ENCODE data around the gene BTBD9.

BTBD9 gene

DNA sequence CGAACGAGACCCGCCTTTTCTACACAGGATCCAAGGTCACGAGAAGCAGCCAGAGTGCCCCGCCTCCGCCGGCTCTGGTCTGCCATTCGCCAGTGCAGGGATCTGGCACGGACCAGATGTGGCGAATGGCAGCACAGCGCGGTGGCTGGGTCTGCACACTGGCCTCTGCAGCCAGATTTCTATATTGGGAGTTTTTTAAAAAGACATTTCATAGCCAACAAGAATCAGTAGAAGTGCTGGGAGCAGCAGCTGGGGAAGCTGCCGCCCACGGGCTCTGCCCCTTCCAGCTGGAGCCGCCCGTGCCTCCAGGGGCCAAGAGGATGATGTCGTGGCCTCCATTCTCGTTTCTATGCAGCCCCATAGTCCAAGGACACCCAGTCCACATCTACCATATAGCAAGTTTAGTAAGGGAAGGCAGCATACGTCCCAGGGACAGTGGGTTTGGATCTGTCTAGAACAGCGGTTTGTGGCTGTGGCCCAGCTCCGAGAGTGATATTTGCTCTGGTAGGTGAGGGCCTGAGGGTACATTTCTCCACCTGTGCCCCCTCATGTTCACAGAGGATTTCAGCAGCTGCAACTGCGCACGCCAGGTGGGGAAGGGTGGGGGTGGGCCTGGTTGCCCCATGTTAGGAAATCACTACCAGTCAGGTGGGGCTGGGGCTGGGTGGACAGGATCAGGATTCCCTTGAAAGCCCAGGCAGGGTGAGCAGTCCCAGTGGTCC is 486.5 kb downstream of the BTBD9 start:
- no peak for DNase-seq (ENCODE audit: low read depth in 2 of 3, low spot score in 2 of 3)

DNA sequence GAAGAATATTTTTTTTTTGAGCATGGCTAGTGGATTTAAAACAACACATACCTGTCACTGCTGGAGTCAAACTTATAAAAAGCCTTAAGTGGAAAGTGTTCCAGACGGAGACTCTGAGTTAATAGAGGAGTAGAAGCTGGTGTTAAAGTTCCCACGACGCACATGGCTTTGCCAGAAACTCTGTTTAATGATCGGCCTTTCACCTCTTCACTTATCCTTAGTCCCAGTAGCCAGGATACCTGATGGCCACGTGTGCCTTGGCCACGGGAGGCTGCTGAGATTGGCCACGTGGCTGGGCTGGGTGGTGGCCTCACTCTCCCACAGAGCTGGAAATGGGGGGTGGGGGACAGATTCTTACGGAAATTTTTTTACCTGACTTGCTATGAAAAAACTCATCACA is 487.1 kb downstream of the BTBD9 start:
- no peak for DNase-seq (ENCODE audit: low read depth in 2 of 3, low spot score in 2 of 3)

DNA sequence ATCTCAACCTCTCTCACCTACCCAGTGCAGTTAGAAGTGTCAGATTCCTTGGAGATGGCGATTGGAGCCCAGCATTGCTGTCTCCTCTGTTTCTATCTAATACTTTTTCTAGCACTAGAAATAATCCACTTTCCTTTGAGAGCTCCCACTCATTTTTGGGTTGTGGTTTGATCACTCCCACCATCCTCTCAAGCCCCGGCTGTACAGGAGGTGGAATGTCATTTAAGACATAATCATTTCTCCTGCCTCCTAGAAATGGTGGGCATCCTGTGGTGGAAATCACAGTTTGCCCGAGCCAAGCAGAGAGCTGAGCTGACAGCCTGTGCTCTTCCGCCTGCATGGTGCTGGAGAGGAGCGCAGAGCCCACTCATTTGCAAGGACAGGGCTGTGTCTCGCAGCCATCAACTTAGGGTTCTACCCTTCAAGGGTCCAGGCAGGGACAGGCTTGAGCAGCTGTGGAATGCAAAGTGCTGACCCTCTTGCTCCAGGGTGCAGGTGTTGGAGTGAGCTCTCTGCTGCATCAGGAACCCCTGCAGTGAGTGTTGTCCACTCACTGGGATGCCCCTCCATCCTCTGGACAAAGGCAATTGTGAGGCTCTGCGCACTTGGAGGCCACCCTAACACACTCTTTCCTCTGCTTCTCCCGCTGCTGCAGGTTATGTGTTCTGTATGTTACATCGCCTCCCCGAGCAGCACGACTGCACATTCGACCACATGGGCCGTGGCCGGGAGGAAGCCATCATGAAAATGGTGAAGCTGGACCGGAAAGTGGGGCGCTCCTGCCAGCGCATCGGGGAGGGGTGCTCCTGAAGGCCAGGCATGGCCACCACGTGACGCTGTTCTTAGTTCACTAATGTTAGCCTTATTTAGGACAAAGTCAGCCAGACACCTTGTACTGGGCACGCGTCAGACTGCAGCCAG is 487.9 kb downstream of the BTBD9 start:
- no peak for DNase-seq (ENCODE audit: low read depth in 2 of 3, low spot score in 2 of 3)

DNA sequence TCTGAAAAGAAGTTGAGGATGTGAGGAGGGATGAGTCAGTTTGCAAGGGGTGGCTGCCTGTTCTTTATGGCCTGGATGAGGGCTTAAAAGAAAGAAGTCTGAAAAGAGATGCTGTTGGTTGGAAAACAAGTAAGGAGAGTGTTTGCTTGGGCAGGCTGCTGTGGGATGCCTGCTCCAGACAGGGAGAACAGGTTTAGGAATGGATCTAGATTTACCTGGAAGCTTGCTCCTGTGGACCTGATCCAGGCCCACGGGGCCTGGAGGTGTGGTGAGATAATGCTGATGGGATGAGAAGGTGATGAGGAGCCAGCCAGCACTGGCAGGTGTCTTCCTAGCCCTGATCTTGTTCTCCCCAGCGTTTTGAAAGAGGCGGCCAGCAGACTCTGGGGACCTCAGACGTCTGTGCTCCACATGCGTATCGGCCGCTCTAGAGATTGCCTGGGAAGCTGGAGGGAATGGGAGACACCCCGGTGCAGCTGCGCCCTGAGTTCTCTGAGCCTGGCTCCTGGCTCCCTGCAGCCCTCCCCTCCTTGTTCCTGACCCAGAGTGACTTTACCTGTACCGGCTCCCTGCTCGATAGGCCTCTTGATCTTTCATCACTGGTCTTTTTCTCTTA is 488.9 kb downstream of the BTBD9 start:
- no peak for DNase-seq (ENCODE audit: low read depth in 2 of 3, low spot score in 2 of 3)

- DNase-seq (ENCODE audit: low read depth in 2 of 3, low spot score in 2 of 3) = no peak
These were observed 489.7 kb downstream of the BTBD9 start for GRCh38 chr6:38150021-38150420.

DNA sequence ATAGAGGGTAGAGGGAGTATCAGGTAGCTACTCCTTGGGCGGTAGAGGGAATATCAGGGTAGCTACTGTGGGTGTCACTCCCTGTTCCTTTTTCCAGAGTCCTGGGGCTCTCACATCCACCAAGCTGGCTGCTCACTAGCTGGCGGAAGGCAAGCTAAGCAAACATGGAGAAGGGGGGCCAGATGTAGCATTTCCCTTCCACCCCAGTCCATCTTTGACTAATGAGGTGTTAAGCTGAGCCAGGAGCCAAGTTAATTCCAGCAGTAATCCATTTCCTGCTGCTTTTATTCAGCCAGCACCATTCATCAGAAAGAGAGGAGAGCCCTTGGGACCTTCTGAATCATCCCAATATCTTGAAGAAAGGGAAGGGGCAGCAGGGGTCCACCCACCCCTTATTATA is 490.2 kb downstream of the BTBD9 start:
- no peak for DNase-seq (ENCODE audit: low read depth in 2 of 3, low spot score in 2 of 3)

DNA sequence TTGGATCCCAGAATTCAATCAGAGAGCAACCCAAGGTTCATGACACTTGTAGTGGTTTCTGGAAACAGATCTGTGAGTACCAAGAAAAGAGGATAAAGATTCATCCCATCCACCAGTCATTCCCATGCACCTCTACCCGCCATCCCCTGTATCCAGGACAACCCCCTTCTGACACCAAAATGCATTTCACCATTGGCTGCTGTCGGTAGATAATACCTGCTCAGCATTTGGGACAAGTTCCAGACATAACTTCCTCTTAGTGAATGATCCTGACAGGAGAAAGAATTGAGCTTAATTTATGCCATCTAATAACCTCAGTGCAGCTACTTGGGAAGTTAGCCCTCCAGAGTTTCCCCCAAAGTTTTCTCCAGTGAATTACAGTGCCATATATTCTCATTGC is 491.1 kb downstream of the BTBD9 start:
- DNase-seq (ENCODE audit: low read depth in 2 of 3, low spot score in 2 of 3) = no peak

DNA sequence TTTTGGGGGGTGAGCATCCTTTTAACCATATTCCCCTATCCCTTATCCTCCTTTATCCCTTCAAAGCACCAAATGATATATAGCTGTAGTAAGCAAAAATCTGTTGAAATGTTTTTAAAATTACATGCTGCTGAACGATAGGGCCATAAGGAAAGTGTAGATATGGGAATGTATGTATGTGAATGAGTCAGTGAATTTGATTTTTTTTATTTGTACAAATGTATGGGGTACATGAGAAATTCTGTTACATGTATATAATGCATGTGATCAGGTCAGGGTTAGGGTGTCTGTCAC is 493.0 kb downstream of the BTBD9 start:
- no peak for DNase-seq (ENCODE audit: low read depth in 2 of 3, low spot score in 2 of 3)

DNA sequence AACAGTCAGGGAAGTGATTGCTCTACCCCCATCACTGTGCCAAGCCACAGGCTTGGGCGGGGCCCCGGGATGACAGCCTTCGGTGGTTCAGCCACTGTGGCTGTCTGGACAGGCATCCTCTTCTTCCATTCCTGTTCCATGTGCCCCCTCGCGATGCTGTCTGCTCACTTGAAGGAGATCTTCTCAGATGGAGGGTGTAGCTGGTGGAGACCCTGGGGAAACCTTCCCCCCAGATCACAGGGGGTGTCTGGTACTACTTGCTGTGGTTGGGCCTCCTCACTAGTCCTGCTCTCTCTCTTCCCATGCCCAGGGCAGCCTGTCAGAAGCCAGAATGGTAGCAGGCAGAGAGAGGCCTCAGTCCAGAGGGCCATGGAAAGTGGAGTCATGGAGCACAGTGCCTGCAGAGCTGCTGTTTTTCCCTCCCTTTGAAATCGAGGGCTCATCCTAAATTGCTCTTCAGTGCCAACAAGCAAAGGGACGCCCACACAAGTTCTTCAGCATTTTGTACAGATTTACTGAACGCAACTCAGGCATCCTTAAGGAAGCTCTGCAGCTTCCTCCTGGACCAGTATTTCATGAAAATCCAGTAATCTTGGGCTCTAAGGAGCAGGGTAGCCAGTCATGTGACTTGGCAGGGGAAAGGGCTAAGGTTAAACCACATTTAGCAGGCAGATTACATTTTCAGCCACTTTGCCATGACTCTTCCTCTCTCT is 493.6 kb downstream of the BTBD9 start:
- no peak for DNase-seq (ENCODE audit: low read depth in 2 of 3, low spot score in 2 of 3)

DNA sequence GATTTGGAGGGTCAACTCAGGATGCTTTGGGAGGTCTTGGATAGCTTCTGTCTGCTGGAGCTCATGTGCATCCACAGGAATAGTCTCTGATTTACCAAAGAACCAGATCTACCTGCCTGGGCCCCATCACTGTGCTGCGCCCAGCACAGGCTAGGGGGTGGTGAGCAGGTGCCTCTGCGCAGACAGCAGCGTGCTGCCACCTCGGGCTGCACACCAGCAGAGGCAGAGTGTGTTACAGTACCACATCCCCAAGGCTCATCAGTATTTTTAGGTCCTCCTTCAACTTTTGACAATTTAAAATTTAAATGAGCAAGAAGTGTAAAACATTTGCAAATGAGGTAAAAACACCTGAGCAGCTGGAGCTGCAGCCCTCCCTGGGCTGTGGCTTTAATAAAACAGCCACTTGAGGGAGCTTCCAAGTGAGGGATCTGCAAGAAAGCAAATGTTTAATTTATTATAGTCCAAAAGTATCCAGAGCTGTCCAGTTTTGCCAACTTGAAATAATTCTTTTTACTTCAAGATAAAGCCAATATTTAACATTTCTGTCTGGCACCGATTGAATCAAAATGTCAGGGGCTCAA is 495.3 kb downstream of the BTBD9 start:
- no peak for DNase-seq (ENCODE audit: low read depth in 2 of 3, low spot score in 2 of 3)

DNA sequence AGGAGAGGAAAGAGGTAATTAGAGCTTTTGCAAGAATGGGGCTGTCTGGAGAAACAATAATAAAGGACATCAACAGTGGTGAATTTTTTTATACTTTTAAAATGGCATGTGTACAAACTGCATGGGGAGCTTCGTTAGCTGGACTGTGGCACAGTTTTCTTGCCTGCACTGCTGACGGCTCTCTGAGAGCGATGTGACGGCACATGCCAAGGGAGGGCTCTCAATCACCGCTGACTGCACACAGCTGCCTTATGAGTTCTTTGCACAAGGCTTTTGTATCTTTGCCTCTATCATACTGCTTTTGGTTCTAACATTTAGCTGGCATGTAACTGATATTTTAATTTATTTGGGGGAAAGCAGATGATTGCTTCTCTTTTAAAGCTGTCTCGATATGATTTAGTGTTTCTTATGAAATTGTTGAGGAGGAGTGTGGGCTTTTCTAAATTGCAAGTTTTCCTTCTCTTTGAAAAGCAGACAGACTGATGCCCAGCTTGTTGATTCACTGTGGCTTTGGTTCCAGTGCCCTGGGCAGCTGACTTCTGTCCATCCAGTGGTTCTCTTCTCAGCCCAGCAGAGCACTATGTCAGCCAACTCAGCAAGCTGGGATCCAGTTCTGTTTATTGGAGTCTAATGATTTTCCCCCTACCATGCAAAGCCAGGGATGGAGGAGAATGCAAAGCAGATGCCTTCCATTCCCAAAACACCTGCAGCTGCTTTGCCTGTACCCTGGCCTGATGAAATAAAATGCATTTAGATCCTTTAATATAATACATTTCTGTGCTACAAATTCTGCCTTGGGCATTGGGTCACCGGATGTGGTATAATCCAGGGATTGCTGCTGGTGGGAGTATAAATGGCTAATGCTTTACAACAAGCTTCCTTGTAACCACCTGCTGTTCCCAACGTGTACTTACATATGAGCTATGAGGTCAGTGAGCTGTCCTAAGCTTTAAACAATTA is 496.3 kb downstream of the BTBD9 start:
- no peak for DNase-seq (ENCODE audit: low read depth in 2 of 3, low spot score in 2 of 3)

DNA sequence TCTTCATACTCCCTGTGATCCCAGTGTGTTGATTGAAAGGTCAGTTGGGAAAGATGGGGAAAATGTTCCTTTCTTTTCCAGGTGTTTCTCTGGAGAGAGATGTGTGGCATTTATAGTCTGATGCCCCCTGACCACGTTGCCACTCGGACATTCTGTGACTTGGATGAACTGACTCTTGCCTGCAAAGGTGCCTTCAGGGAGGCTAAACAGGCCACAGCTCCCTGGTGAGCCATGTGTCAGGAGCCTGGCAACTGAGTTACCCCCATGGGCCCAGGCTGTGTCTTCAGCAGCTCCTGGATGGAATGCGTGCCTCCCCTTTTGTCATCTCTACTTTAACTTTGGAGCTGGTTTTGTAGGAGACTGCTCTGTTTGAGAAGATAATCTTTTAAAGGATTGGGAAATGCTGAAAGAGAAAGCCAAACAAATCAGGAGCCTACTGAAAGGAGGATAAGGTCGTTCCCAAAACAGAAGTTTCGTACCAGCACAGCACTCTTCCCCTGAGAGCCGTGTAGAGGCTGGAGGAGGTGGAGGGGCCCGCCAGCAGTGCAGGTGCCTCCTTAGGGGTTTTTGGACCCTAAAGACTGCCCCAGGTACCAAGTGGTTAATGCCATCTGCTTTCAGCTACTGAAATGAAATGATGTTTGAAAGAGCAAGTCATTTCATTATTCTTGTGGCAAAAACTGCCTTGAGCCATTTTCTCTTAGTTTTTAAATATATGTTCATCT is 497.4 kb downstream of the BTBD9 start:
- no peak for DNase-seq (ENCODE audit: low read depth in 2 of 3, low spot score in 2 of 3)

DNA sequence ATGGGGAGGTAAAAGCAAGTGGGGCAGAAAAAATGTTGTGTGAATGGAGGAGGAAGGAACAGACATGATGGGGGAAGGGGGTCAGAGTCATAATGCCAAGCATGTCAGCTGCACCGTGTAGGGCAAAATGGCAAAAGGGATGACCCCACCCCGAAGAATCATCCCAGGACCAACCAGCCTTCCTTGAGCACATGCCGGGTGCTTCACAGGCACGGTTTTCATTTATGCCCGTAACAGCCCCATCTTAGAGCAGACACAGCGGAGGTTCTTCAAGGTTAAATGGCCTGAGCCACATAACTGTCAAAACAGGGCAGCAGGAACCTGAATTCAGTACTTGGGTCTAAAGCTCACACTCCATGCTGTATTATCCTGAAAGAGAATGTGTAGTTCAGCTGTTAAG is 498.0 kb downstream of the BTBD9 start:
- DNase-seq (ENCODE audit: low read depth in 2 of 3, low spot score in 2 of 3) = no peak

DNA sequence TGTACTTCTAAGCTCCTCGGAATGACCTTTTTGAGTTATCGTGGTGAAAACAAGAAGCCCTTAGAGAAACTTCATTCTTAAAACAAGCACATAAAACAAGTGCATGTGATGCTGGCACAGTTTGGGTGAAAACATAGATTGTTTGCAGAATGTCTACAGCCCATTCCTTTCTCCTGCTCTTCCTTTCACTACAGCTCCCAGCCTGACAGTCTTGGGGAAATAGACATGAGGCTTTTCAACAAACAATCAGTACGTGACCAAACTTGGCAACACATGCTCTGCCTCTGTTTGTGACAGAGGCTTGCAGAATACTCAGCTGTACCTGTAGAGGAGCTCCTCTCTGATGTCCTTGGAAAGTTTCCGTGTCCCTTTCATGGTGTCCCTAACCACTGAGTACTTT is 498.6 kb downstream of the BTBD9 start:
- no peak for DNase-seq (ENCODE audit: low read depth in 2 of 3, low spot score in 2 of 3)

GRCh38 chr6:38138374-38138773 is 501.4 kb downstream of the BTBD9 start:
- no peak for DNase-seq (ENCODE audit: low read depth in 2 of 3, low spot score in 2 of 3)

GRCh38 chr6:38137608-38138265 is 502.0 kb downstream of the BTBD9 start:
- DNase-seq (ENCODE audit: low read depth in 2 of 3, low spot score in 2 of 3) = no peak

DNA sequence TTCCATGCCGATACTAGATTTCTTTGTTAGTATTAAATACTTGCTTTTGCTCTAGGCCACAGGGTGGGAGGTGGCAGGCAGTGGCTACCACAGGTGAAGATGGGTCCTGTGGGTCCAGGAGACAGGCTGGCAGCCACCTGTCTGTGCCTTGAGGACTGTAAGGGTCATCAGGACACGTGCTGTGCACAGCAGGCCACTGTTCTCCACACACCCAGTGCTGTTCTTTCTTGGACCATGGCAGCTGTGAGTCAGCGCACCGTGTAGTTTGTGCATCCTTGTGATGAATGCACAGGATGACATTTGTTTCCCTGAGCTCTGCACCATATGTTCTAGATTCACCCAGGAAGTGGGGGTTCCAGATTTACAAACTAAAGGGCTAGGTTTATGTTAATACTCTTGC is 503.2 kb downstream of the BTBD9 start:
- no peak for DNase-seq (ENCODE audit: low read depth in 2 of 3, low spot score in 2 of 3)

GRCh38 chr6:38134704-38135088 is 505.0 kb downstream of the BTBD9 start:
- DNase-seq (ENCODE audit: low read depth in 2 of 3, low spot score in 2 of 3) = no peak

Measured in activated CD8-positive, alpha-beta memory T cell treated with anti-CD3 and anti-CD28 coated beads for 48 hours (primary cell).